T1000 (cell line): ENCODE data around the gene ELMO1.

Source experiments
- DNase-seq: peaks from one replicate; lab custom pipeline; 2025; ENCODE audit warnings: mixed read lengths; lab: John Stamatoyannopoulos, UW

The ELMO1 gene

GRCh38 chr7:37097276-37097675, 351.4 kb downstream of the ELMO1 start:
- DNase-seq, result no peak

- DNase-seq, result no peak
Observed at GRCh38 chr7:37096341-37096740, 352.3 kb downstream of the ELMO1 start.

GRCh38 chr7:37095122-37095521, 353.5 kb downstream of the ELMO1 start:
- DNase-seq, result no peak

- DNase-seq, result no peak
Observed at GRCh38 chr7:37093257-37093656, 355.4 kb downstream of the ELMO1 start.

GRCh38 chr7:37092548-37092947, 356.1 kb downstream of the ELMO1 start:
- DNase-seq, result no peak

- no peak for DNase-seq
Observed at GRCh38 chr7:37089972-37090371, 358.7 kb downstream of the ELMO1 start.

- DNase-seq, result no peak
Observed at GRCh38 chr7:37085600-37085999, 363.1 kb downstream of the ELMO1 start.

- no peak for DNase-seq
Observed at GRCh38 chr7:37084303-37084702, 364.4 kb downstream of the ELMO1 start.

GRCh38 chr7:37083311-37084096, 365.2 kb downstream of the ELMO1 start:
- DNase-seq, result no peak

- no peak for DNase-seq
Observed at GRCh38 chr7:37081436-37081835, 367.2 kb downstream of the ELMO1 start.

- DNase-seq, result no peak
Observed at GRCh38 chr7:37079420-37079819, 369.2 kb downstream of the ELMO1 start.

- no peak for DNase-seq
Observed at GRCh38 chr7:37076668-37077067, 372.0 kb downstream of the ELMO1 start.

GRCh38 chr7:37074370-37074769, 374.3 kb downstream of the ELMO1 start:
- DNase-seq, result no peak

GRCh38 chr7:37071124-37071523, 377.5 kb downstream of the ELMO1 start:
- DNase-seq, result no peak

- DNase-seq, result no peak
Observed at GRCh38 chr7:37070471-37070870, 378.2 kb downstream of the ELMO1 start.

GRCh38 chr7:37070031-37070430, 378.6 kb downstream of the ELMO1 start:
- no peak for DNase-seq

- no peak for DNase-seq
Observed at GRCh38 chr7:37069336-37069735, 379.3 kb downstream of the ELMO1 start.

GRCh38 chr7:37068902-37069301, 379.8 kb downstream of the ELMO1 start:
- DNase-seq, result no peak

GRCh38 chr7:37068038-37068437, 380.6 kb downstream of the ELMO1 start:
- DNase-seq, result no peak

GRCh38 chr7:37065779-37066271, 382.8 kb downstream of the ELMO1 start:
- DNase-seq, result no peak

GRCh38 chr7:37062560-37062859, 386.2 kb downstream of the ELMO1 start:
- no peak for DNase-seq

- no peak for DNase-seq
Observed at GRCh38 chr7:37061849-37062559, 386.7 kb downstream of the ELMO1 start.

- DNase-seq, result no peak
Observed at GRCh38 chr7:37056234-37056912, 392.3 kb downstream of the ELMO1 start.
